ENCODE results near the gene TBC1D3C.
"Not testable (repeated sequence)": the region's sequence is repeated elsewhere in the genome, so short reads cannot be mapped to it uniquely, and the experiment has no call there.

TBC1D3C gene

DNA sequence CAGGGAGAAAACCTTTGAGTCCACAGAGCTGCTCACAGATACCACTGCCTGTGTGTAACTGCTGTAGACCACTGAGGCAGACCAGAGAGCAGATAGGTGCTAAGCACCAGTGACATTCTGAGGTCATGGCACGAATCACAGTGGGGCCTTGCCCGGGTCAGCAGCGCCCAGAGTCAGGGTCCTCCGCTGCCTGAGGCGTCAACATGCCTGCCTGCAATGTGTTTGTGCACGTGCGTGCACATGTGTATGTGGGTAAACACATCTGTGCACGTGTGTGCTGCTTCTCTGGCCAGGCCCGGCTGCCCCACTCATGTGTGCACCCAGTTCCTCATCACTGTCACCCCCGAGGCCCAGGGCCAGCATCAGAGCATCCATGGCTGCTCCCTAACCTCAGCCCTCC lies at the start of gene TBC1D3C:
TBC1D3C (minus strand) TSS at position 101 of the 400 bp plus-strand sequence. CDS start 1,568 bp downstream, outside the sequence.
- not testable (repeated sequence) for DNase-seq (ENCODE audit: low spot score)

GRCh38 chr17:38099262-38099661 lies 30.8 kb upstream of the TBC1D3C start:
- not testable (repeated sequence) for DNase-seq (ENCODE audit: low spot score)

DNA sequence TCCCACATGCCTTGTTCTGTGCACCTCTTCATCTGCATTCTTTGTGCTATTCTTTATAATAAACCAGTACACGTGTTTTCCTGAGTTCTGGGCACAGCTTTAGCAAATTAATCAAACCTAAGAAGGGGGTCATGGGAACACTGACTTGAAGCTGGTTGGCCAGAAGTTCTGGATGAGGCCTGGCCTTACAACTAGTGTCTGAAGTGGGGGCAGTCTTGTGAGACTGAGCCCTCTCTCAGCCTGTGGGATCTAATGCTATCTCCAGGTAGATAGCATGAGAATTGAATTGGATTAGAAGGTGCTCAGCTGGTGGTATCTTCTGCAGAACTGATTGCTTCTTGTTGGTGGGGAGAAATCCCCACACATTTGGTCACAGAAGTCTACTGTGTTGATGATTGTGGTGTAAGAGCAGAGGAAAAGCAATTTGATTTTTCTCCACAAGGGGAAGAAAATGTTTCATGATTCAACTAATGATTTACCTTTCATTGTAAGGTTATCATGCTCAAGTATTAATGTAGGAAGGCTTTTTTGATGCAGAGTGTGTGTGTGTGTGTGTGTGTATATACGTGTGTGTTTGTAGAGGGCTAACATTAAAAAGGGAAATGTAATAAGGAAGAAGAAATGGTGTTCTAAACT lies 25.7 kb upstream of the TBC1D3C start:
- not testable (repeated sequence) for DNase-seq (ENCODE audit: low spot score)

- not testable (repeated sequence) for DNase-seq (ENCODE audit: low spot score)
These were observed 19.7 kb upstream of the TBC1D3C start for GRCh38 chr17:38088120-38088519.

GRCh38 chr17:38087344-38087743 lies 18.9 kb upstream of the TBC1D3C start:
- DNase-seq (ENCODE audit: low spot score), result not testable (repeated sequence)
